Thyroid gland (tissue), 4 donors: Measurements from ENCODE around the gene NCKAP5. TPM values are rescaled to one million over a fixed set of nuclear protein-coding genes. Genes with fewer than 3 reads are reported as not detected.

Source experiments
- DNase-seq, 2 donors: peaks; one replicate each; pipeline ENCODE4 v3.0.0-alpha.2; 2019
- H3K27ac ChIP-seq, 3 donors: fragments of 200-600 bp; sonication (generic); 1 replicate in 2 of 3; 2 replicates in 1 of 3; pipeline ENCODE4 v1.5.1; 2016 to 2019; ENCODE audit warnings: mild to moderate bottlenecking in 1 of 3, moderate library complexity in 1 of 3
- H3K27me3 ChIP-seq: fragments of 200-600 bp; sonication (generic); one replicate; pipeline ENCODE4 v1.5.1; 2019
- H3K36me3 ChIP-seq, 2 donors: fragments of 200-600 bp; sonication (generic); one replicate each; pipeline ENCODE4 v1.5.1; 2016 to 2019
- H3K4me1 ChIP-seq, 2 donors: fragments of 200-600 bp; sonication (generic); one replicate each; pipeline ENCODE4 v1.5.1; 2017 to 2019
- H3K4me3 ChIP-seq, 3 donors: fragments of 200-600 bp; sonication (generic); replicated peaks in 1 of 3; 1 replicate in 2 of 3; 2 replicates in 1 of 3; pipeline ENCODE4 v1.5.1; 2016; ENCODE audit warnings: mild to moderate bottlenecking in 1 of 3
- H3K9me3 ChIP-seq: fragments of 200-600 bp; sonication (generic); one replicate; pipeline ENCODE4 v1.5.1; 2017
- POLR2A ChIP-seq, 2 donors: fragments of 450-650 bp; IDR thresholded peaks; one replicate each; pipeline ENCODE4 v1.6.1; 2017; ENCODE audit warnings: antibody characterized with exemption in 2 of 2, mild to moderate bottlenecking in 2 of 2, moderate library complexity in 1 of 2
- WGBS, 2 donors: methylation state at CpG; one replicate each; pipeline ENCODE4 v1.1.5; 2017; 5-methylcytosine and 5-hydroxymethylcytosine counted together
- intact Hi-C: fragments of 100-400 bp; cut with DNase I; formaldehyde crosslinking; loops from one replicate; pipeline ENCODE4 v1.15.1; 2023
- total RNA-seq, 4 donors: library from RNA; depleted of rRNA; stranded (reverse); fragments of >200 nt; gene quantifications; one replicate each; pipeline ENCODE4 v1.2.3, GENCODE V29; 2016
- TF ChIP-seq, protein P1 (sequence below), 6 experiments: fragments of 200-600 bp in 3 of 6; fragments of 450-650 bp in 3 of 6; sonication (generic) in 3 of 6; IDR thresholded peaks; one replicate each; pipeline ENCODE4 v1.5.1; 2016 to 2019; ENCODE audit warnings: antibody characterized with exemption in 6 of 6, mild to moderate bottlenecking in 2 of 6, inconsistent platforms in 1 of 6, moderate library complexity in 1 of 6

NCKAP5 gene
- total RNA-seq, 4 donors from 2014 or later, result 0.45 to 1.2 (median 0.76) TPM

DNA sequence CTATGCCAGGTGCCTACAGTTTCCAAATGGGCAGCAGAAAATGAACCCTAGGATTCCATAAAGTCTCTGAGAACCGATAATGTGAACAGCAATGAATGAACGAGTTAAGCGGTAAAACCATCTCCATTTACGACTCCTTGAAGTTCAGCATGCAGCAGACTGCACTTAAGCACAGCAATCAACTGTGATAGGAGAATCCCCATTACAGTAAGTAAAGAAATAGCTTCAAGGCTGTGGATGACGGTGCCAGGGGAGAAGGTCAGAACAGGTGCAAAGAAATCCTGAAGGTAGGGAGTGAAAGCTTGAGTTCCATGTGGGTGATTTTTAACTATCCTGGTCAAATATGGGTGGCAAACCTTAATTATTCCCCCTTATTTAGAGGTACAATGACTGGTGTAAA lies 444.4 kb downstream of the NCKAP5 start:
- Histone ChIP-seq H3K27me3 (no peaks in the 10 kb centered on the region), H3K27ac (no peak overlapping the region), H3K4me1 (no peaks in the 10 kb centered on the region), H3K36me3 (no peaks in the 10 kb centered on the region), H3K9me3 (no peaks in the 10 kb centered on the region), H3K4me3 (no peak overlapping the region)
- DNase-seq, result no peak
- no peak for TF ChIP-seq POLR2A (IDR thresholded peaks at IDR 0.05)
- TF ChIP-seq, protein P1, sequence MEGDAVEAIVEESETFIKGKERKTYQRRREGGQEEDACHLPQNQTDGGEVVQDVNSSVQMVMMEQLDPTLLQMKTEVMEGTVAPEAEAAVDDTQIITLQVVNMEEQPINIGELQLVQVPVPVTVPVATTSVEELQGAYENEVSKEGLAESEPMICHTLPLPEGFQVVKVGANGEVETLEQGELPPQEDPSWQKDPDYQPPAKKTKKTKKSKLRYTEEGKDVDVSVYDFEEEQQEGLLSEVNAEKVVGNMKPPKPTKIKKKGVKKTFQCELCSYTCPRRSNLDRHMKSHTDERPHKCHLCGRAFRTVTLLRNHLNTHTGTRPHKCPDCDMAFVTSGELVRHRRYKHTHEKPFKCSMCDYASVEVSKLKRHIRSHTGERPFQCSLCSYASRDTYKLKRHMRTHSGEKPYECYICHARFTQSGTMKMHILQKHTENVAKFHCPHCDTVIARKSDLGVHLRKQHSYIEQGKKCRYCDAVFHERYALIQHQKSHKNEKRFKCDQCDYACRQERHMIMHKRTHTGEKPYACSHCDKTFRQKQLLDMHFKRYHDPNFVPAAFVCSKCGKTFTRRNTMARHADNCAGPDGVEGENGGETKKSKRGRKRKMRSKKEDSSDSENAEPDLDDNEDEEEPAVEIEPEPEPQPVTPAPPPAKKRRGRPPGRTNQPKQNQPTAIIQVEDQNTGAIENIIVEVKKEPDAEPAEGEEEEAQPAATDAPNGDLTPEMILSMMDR (IDR thresholded peaks at IDR 0.05), result no peak
- intact Hi-C loops, result no loop called here
- WGBS, 2 donors, result 85 to 89% methylated on average over 5 of the region's 5 CpGs

DNA sequence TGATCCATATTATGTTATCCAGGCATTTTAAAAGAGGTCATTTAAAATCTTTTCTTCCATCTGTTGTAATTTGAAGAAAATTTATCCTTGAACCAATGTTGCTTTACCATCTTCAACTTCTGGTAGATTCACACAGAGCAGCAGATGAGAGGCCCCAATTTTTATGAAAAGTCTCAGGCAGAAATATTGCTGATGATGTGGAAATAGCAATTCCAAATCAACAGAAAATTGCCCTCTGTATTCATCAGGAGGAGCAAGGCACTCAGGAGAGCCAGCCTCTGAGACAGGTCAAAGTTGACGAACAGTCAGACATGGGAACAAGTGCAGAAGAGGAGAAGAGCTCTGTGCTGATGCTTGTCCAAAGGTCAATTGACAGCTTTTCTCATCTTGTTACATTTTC lies 444.9 kb downstream of the NCKAP5 start:
- intact Hi-C loops, result no loop called here
- Histone ChIP-seq H3K9me3 (no peaks in the 10 kb centered on the region), H3K4me1 (no peaks in the 10 kb centered on the region), H3K4me3 (no peak overlapping the region), H3K36me3 (no peaks in the 10 kb centered on the region), H3K27ac (no peak overlapping the region), H3K27me3 (no peaks in the 10 kb centered on the region)
- DNase-seq, result no peak
- TF ChIP-seq, protein P1 (IDR thresholded peaks at IDR 0.05), result no peak
- TF ChIP-seq POLR2A (IDR thresholded peaks at IDR 0.05), result no peak
- 92 to 97% methylated on average over 1 of the region's 1 CpG for WGBS, 2 donors

DNA sequence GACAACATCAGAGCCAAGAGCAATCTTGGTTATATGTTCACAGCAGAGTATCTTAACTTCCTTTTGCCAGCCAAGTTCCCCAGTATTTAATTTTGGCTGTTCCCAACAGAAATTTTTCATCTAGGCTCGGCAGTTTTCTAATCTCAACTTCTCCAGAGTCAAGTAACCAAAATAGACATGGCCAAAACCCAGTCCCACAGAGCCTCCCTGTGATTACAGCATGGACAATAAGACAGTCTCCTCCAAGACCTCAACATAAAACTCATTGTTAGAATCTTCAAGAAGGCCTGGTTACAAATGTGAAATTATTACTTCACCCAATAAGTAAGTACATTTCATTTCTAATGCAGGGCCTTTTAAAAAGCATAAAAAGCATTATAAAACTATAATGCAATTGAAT lies 445.7 kb downstream of the NCKAP5 start:
- 47 to 53% methylated on average over 1 of the region's 1 CpG for WGBS, 2 donors
- Histone ChIP-seq H3K27me3 (no peaks in the 10 kb centered on the region), H3K9me3 (no peaks in the 10 kb centered on the region), H3K4me1 (no peaks in the 10 kb centered on the region), H3K4me3 (no peak overlapping the region), H3K27ac (no peak overlapping the region), H3K36me3 (no peaks in the 10 kb centered on the region)
- intact Hi-C loops, result no loop called here
- DNase-seq, result no peak
- no peak for TF ChIP-seq POLR2A (IDR thresholded peaks at IDR 0.05)
- TF ChIP-seq, protein P1 (IDR thresholded peaks at IDR 0.05), result no peak

DNA sequence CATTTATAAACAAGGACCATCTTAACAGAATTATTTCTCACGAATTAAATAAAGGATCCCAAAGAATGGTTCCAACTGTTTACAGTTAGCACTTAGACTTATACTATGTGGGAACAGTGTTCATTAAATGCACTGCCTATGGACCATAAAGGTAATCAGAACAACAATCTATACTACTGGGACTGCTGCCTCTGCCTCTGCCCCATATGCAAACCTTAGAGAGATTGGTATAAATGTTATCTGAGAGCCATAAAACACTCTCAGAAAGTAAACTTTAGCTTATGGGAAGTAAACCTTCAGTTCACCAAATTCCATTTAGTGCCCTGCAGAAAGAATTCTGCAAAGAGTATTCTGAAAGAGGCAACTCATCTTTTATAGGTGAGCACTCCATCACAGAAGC lies 448.0 kb downstream of the NCKAP5 start:
- H3K27me3 ChIP-seq, result no peaks in the 10 kb centered on the region
- no peaks in the 10 kb centered on the region for H3K4me1 ChIP-seq
- no peaks in the 10 kb centered on the region for H3K9me3 ChIP-seq
- DNase-seq, result no peak
- no peak overlapping the region for H3K4me3 ChIP-seq
- H3K27ac ChIP-seq, result no peak overlapping the region
- WGBS, 2 donors, result 71 to 83% methylated on average over 1 of the region's 1 CpG
- TF ChIP-seq POLR2A (IDR thresholded peaks at IDR 0.05), result no peak
- TF ChIP-seq, protein P1 (IDR thresholded peaks at IDR 0.05), result no peak
- intact Hi-C loops, result no loop called here
- no peaks in the 10 kb centered on the region for H3K36me3 ChIP-seq

DNA sequence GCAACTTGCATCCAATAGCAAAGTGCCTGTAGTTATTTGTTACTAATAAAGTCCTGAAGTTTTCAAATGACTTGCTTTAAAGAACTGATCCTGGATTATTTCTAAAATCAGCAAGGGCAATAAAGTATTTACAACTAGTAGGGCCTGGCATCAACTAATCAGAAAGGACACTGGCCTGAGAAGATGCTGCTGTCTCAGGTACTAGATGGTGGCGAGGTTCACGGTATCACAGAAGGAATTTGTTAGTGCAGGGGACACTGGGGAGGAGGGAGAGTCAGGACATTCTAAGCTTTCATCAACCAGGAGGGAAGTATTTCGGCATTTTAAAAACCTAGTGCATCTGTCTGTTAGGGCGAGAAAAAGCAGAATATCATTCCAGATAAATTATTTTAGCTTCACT lies 458.1 kb downstream of the NCKAP5 start:
- Histone ChIP-seq H3K36me3 (no peaks in the 10 kb centered on the region), H3K4me3 (no peak overlapping the region), H3K27me3 (no peaks in the 10 kb centered on the region), H3K27ac (no peak overlapping the region), H3K4me1 (no peaks in the 10 kb centered on the region), H3K9me3 (no peaks in the 10 kb centered on the region)
- DNase-seq, result no peak
- no peak for TF ChIP-seq POLR2A (IDR thresholded peaks at IDR 0.05)
- TF ChIP-seq, protein P1 (IDR thresholded peaks at IDR 0.05), result no peak
- 83 to 93% methylated on average over 4 of the region's 4 CpGs for WGBS, 2 donors
- intact Hi-C loops, result no loop called here
